SK-N-SH treated with all-trans-retinoic acid at 6 μM for 48 hours (cell line): ENCODE measurements around the gene CD22.

ENCODE experiments used
- ATAC-seq: fragments of 200-7000 bp; cut with Tn5 transposase; 3 replicates; pipeline ENCODE4 v1.9.1; 2020; ENCODE audit warnings: mild to moderate bottlenecking, moderate library complexity
- ARNTL ChIP-seq: fragments of 450-650 bp; formaldehyde crosslinking; IDR thresholded peaks from 2 replicates; pipeline ENCODE4 v1.5.0; 2020; ENCODE audit warnings: low read depth, mild to moderate bottlenecking, moderate library complexity, borderline replicate concordance
- BACH2 ChIP-seq: fragments of 250-450 bp; sonication (Bioruptor Pico); IDR thresholded peaks from 2 replicates; pipeline ENCODE4 v1.9.0; 2021; ENCODE audit warnings: mild to moderate bottlenecking, borderline replicate concordance
- CREB5 ChIP-seq: fragments of 250-450 bp; sonication (Bioruptor Pico); IDR thresholded peaks from 2 replicates; pipeline ENCODE4 v1.5.1; 2020; ENCODE audit warnings: low read depth, mild to moderate bottlenecking, moderate library complexity
- CSDC2 ChIP-seq: fragments of 250-450 bp; sonication (Bioruptor Pico); IDR thresholded peaks from 2 replicates; pipeline ENCODE4 v1.5.0; 2020; ENCODE audit warnings: mild to moderate bottlenecking, moderate library complexity
- CSRNP3 ChIP-seq: fragments of 250-450 bp; sonication (Bioruptor Pico); IDR thresholded peaks from 2 replicates; pipeline ENCODE4 v1.5.1; 2021; ENCODE audit warnings: mild to moderate bottlenecking, moderate library complexity
- ESRRG ChIP-seq: fragments of 250-450 bp; sonication (Bioruptor Pico); IDR thresholded peaks from 2 replicates; pipeline ENCODE4 v1.6.1; 2021; ENCODE audit warnings: mild to moderate bottlenecking
- GLIS3 ChIP-seq: fragments of 250-450 bp; sonication (Bioruptor Pico); IDR thresholded peaks from 2 replicates; pipeline ENCODE4 v1.5.0; 2020; ENCODE audit warnings: mild to moderate bottlenecking, moderate library complexity
- PATZ1 ChIP-seq: fragments of 250-450 bp; sonication (Bioruptor Pico); IDR thresholded peaks from 2 replicates; pipeline ENCODE4 v1.8.0; 2020; ENCODE audit warnings: mild to moderate bottlenecking, moderate library complexity, borderline replicate concordance
- PPARA ChIP-seq: fragments of 250-450 bp; sonication (Bioruptor Pico); IDR thresholded peaks from 2 replicates; pipeline ENCODE4 v1.5.0; 2020; ENCODE audit warnings: mild to moderate bottlenecking, borderline replicate concordance
- RARB ChIP-seq: fragments of 250-450 bp; sonication (Bioruptor Pico); IDR thresholded peaks from 2 replicates; pipeline ENCODE4 v1.8.0; 2021; ENCODE audit warnings: mild to moderate bottlenecking, moderate library complexity
- SNAI2 ChIP-seq: fragments of 250-450 bp; sonication (Bioruptor Pico); IDR thresholded peaks from 2 replicates; pipeline ENCODE4 v1.5.0; 2020; ENCODE audit warnings: mild to moderate bottlenecking, moderate library complexity
- TOX ChIP-seq: fragments of 250-450 bp; sonication (Bioruptor Pico); IDR thresholded peaks from 2 replicates; pipeline ENCODE4 v1.8.0; 2021; ENCODE audit warnings: mild to moderate bottlenecking, moderate library complexity, borderline replicate concordance
- TSHZ2 ChIP-seq: fragments of 250-450 bp; sonication (Bioruptor Pico); IDR thresholded peaks from 2 replicates; pipeline ENCODE4 v1.5.0; 2020; ENCODE audit warnings: mild to moderate bottlenecking, moderate library complexity
- ZC3H10 ChIP-seq: fragments of 250-450 bp; sonication (Bioruptor Pico); IDR thresholded peaks from 2 replicates; pipeline ENCODE4 v1.5.1; 2021; ENCODE audit warnings: mild to moderate bottlenecking, moderate library complexity
- ZFP3 ChIP-seq: fragments of 250-450 bp; sonication (Bioruptor Pico); IDR thresholded peaks from 2 replicates; pipeline ENCODE4 v1.5.0; 2020; ENCODE audit warnings: mild to moderate bottlenecking, moderate library complexity
- ZFP30 ChIP-seq: fragments of 450-650 bp; formaldehyde crosslinking; IDR thresholded peaks from 2 replicates; pipeline ENCODE4 v1.5.0; 2022; ENCODE audit warnings: mild to moderate bottlenecking, moderate library complexity
- ZNF70 ChIP-seq: fragments of 450-650 bp; formaldehyde crosslinking; IDR thresholded peaks from 2 replicates; pipeline ENCODE4 v1.5.0; 2020; ENCODE audit warnings: mild to moderate bottlenecking, moderate library complexity
- ZNF8 ChIP-seq: fragments of 450-650 bp; formaldehyde crosslinking; IDR thresholded peaks from 2 replicates; pipeline ENCODE4 v1.5.0; 2020; ENCODE audit warnings: mild to moderate bottlenecking, moderate library complexity

The CD22 gene

GRCh38 chr19:35291916-35292315 is 37.1 kb upstream of the CD22 start, which contains the start of gene MAG:
MAG (plus strand) TSS chr19:35292161; CDS start chr19:35295409, 3,248 bp downstream.
- TF ChIP-seq ZC3H10 (CRISPR knock-in tag) (no peak), TSHZ2 (CRISPR knock-in tag) (no peak), RARB (CRISPR knock-in tag) (no peak), PATZ1 (CRISPR knock-in tag) (no peak), CSDC2 (CRISPR knock-in tag) (no peak)
- ATAC-seq, result no peak

- TF ChIP-seq ZNF8 (CRISPR knock-in tag) (no peak), ZFP30 (no peak), TOX (no peak), ZFP3 (CRISPR knock-in tag) (no peak), ESRRG (no peak), ZNF70 (no peak), CSDC2 (CRISPR knock-in tag) (no peak), BACH2 (CRISPR knock-in tag) (no peak), SNAI2 (CRISPR knock-in tag) (no peak), GLIS3 (CRISPR knock-in tag) (no peak), RARB (CRISPR knock-in tag) (no peak), PPARA (CRISPR knock-in tag) (no peak), TSHZ2 (CRISPR knock-in tag) (no peak), CREB5 (no peak), CSRNP3 (CRISPR knock-in tag) (no peak), PATZ1 (CRISPR knock-in tag) (no peak), ARNTL (no peak)
- no peak; the same call in 2 of the 3 replicates for ATAC-seq
These were observed 36.3 kb upstream of the CD22 start for GRCh38 chr19:35292421-35293362.
